Hepatocyte (in vitro differentiated cells): ENCODE data around the gene COQ9.

ENCODE experiments used
- EZH2 ChIP-seq: fragments of 200-600 bp; sonication (generic); IDR thresholded peaks from 2 replicates; pipeline ENCODE4 v1.6.1; 2016; ENCODE audit warnings: antibody characterized with exemption, mild to moderate bottlenecking, borderline replicate concordance
- EZH2phosphoT487 ChIP-seq: fragments of 200-600 bp; sonication (generic); IDR thresholded peaks from one replicate; pipeline ENCODE4 v1.6.1; 2018; ENCODE audit warnings: antibody characterized with exemption, mild to moderate bottlenecking, low read depth, moderate library complexity; ENCODE audit not compliant: unreplicated experiment, severe bottlenecking
- TF ChIP-seq, protein P1 (sequence below): fragments of 200-600 bp; sonication (generic); IDR thresholded peaks from 2 replicates; pipeline ENCODE4 v1.5.1; 2016; ENCODE audit warnings: antibody characterized with exemption, mild to moderate bottlenecking; ENCODE audit not compliant: poor library complexity

- TF ChIP-seq, protein P1, sequence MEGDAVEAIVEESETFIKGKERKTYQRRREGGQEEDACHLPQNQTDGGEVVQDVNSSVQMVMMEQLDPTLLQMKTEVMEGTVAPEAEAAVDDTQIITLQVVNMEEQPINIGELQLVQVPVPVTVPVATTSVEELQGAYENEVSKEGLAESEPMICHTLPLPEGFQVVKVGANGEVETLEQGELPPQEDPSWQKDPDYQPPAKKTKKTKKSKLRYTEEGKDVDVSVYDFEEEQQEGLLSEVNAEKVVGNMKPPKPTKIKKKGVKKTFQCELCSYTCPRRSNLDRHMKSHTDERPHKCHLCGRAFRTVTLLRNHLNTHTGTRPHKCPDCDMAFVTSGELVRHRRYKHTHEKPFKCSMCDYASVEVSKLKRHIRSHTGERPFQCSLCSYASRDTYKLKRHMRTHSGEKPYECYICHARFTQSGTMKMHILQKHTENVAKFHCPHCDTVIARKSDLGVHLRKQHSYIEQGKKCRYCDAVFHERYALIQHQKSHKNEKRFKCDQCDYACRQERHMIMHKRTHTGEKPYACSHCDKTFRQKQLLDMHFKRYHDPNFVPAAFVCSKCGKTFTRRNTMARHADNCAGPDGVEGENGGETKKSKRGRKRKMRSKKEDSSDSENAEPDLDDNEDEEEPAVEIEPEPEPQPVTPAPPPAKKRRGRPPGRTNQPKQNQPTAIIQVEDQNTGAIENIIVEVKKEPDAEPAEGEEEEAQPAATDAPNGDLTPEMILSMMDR: no peak
- TF ChIP-seq EZH2 (no peak), EZH2phosphoT487 (no peak)
Observed at GRCh38 chr16:57508035-57508425, 60.8 kb downstream of the COQ9 start.
